ENCODE data around the gene ATAD3B.

DNA sequence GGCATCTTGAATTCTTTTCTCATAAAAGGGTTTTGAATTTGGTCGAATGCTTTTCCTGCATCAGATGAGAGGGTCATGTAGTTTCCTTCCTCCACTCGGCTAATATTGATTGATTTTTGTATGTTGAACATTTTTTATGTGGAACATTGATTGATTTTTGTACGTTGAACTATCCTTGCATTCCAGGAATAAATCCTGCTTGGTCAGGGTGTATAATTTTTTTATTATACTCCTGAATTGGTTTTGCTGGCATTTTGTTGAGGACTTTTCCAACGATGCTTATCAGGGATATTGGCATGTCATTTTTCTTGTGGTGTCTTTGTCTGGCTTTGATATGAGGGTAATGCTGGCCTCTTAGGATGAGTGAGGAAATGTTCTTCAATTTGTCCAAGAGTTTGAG lies 60.4 kb downstream of the ATAD3B start:
- TF ChIP-seq CTCF (IDR thresholded peaks at IDR 0.05) (no peak), POLR2A (IDR thresholded peaks at IDR 0.05) (no peak), POLR2AphosphoS5 (IDR thresholded peaks at IDR 0.05) (no peak)

Measured in prostate gland (tissue), 2 donors.